Right renal pelvis (tissue), 4 donors: ENCODE data around the gene POLR2L. TPM values are rescaled to one million over a fixed set of nuclear protein-coding genes. Genes with fewer than 3 reads are reported as not detected.

ENCODE experiments used
- DNase-seq, 4 donors: peaks; one replicate each; pipeline ENCODE4 v3.0.0-alpha.2; 2013; ENCODE audit warnings: low read depth in 4 of 4, low spot score in 3 of 4, missing footprints in 1 of 4
- polyA plus RNA-seq, 4 donors: library from polyadenylated mRNA; unstranded; fragments of 120-200 nt; gene quantifications; one replicate each; pipeline ENCODE4 v1.2.1, GENCODE V29; 2013; ENCODE audit not compliant: insufficient read length in 4 of 4

POLR2L gene
- polyA plus RNA-seq, result 100 to 1,000 TPM in 3 of 4 donors, 10 to 100 TPM in 1; 94.4 to 125 (median 106) TPM

- DNase-seq, result peak in 1 of 4 donors; percentile 86
Observed at GRCh38 chr11:842370-843002, at the start of gene POLR2L, which contains the start of gene TSPAN4. Gene POLR2L, minus strand, starts transcription at chr11:842529. Its CDS starts 21 bp downstream, at chr11:842508. Gene TSPAN4, plus strand, starts transcription at chr11:842852. Its CDS starts 7,453 bp downstream, at chr11:850305.

GRCh38 chr11:890794-891540 is 48.6 kb upstream of the POLR2L start:
- no peak for DNase-seq

GRCh38 chr11:889687-890475 is 47.6 kb upstream of the POLR2L start:
- no peak for DNase-seq

GRCh38 chr11:889257-889656 is 46.9 kb upstream of the POLR2L start:
- no peak for DNase-seq

- DNase-seq, result no peak
Observed at GRCh38 chr11:888310-889212, 46.2 kb upstream of the POLR2L start.

- no peak for DNase-seq
Observed at GRCh38 chr11:887589-887988, 45.3 kb upstream of the POLR2L start.

GRCh38 chr11:886568-886967 is 44.2 kb upstream of the POLR2L start:
- no peak for DNase-seq

- DNase-seq, result no peak
Observed at GRCh38 chr11:884578-885070, 42.3 kb upstream of the POLR2L start.

GRCh38 chr11:883527-883926 is 41.2 kb upstream of the POLR2L start:
- DNase-seq, result no peak

GRCh38 chr11:882596-882995 is 40.3 kb upstream of the POLR2L start:
- no peak for DNase-seq

- no peak for DNase-seq
Observed at GRCh38 chr11:880447-880846, 38.1 kb upstream of the POLR2L start.

GRCh38 chr11:877565-877964 is 35.2 kb upstream of the POLR2L start:
- DNase-seq, result no peak

- no peak for DNase-seq
Observed at GRCh38 chr11:876545-876944, 34.2 kb upstream of the POLR2L start.

GRCh38 chr11:875769-876301 is 33.5 kb upstream of the POLR2L start:
- no peak for DNase-seq

GRCh38 chr11:875203-875602 is 32.9 kb upstream of the POLR2L start:
- DNase-seq, result no peak

GRCh38 chr11:873706-874105 is 31.4 kb upstream of the POLR2L start:
- DNase-seq, result no peak

- no peak for DNase-seq
Observed at GRCh38 chr11:872799-873198, 30.5 kb upstream of the POLR2L start.

- DNase-seq, result no peak
Observed at GRCh38 chr11:871472-871871, 29.1 kb upstream of the POLR2L start.

GRCh38 chr11:870418-870817 is 28.1 kb upstream of the POLR2L start:
- DNase-seq, result no peak

GRCh38 chr11:870127-870413 is 27.7 kb upstream of the POLR2L start:
- no peak for DNase-seq
